GM19467 (cell line): ENCODE results near the gene ATOH8.
A peak's percentile ranks its signal among the peaks of the same experiment; 100 is the strongest.
"Not testable (repeated sequence)": the region's sequence is repeated elsewhere in the genome, so short reads cannot be mapped to it uniquely, and the experiment has no call there.

Experiments
- ATAC-seq: cut with Tn5 transposase; IDR thresholded peaks from one replicate; pipeline ENCODE4 v1.9.1; 2021; ENCODE audit warnings: mild to moderate bottlenecking, moderate library complexity; ENCODE audit not compliant: unreplicated experiment

ATOH8 gene

GRCh38 chr2:85753525-85754312 lies at the start of gene ATOH8:
Gene ATOH8 (plus strand): TSS chr2:85753991. CDS start chr2:85754190, 199 bp downstream.
- no peak for ATAC-seq

GRCh38 chr2:85704038-85704437 lies 49.8 kb upstream of the ATOH8 start:
- ATAC-seq, result no peak

- peak; percentile 62 for ATAC-seq
Observed at GRCh38 chr2:85704800-85705679, 48.8 kb upstream of the ATOH8 start.

- ATAC-seq, result no peak
Observed at GRCh38 chr2:85705680-85706039, 48.1 kb upstream of the ATOH8 start.

- no peak for ATAC-seq
Observed at GRCh38 chr2:85706063-85706462, 47.7 kb upstream of the ATOH8 start.

GRCh38 chr2:85706599-85707296 lies 47.0 kb upstream of the ATOH8 start:
- no peak for ATAC-seq

- no peak for ATAC-seq
Observed at GRCh38 chr2:85707304-85707703, 46.5 kb upstream of the ATOH8 start.

GRCh38 chr2:85708641-85709040 lies 45.1 kb upstream of the ATOH8 start:
- no peak for ATAC-seq

GRCh38 chr2:85709401-85709811 lies 44.4 kb upstream of the ATOH8 start:
- ATAC-seq, result no peak

- no peak for ATAC-seq
Observed at GRCh38 chr2:85710687-85711577, 42.9 kb upstream of the ATOH8 start.

- ATAC-seq, result no peak
Observed at GRCh38 chr2:85711578-85712060, 42.2 kb upstream of the ATOH8 start.

GRCh38 chr2:85712336-85712735 lies 41.5 kb upstream of the ATOH8 start:
- no peak for ATAC-seq

- no peak for ATAC-seq
Observed at GRCh38 chr2:85712849-85713612, 40.8 kb upstream of the ATOH8 start.

GRCh38 chr2:85713836-85714235 lies 40.0 kb upstream of the ATOH8 start:
- ATAC-seq, result no peak

- not testable (repeated sequence) for ATAC-seq
Observed at GRCh38 chr2:85714421-85714820, 39.4 kb upstream of the ATOH8 start.

GRCh38 chr2:85714841-85715240 lies 39.0 kb upstream of the ATOH8 start:
- no peak for ATAC-seq

GRCh38 chr2:85716346-85716914 lies 37.4 kb upstream of the ATOH8 start:
- ATAC-seq, result no peak

GRCh38 chr2:85717308-85718008 lies 36.3 kb upstream of the ATOH8 start:
- ATAC-seq, result no peak

GRCh38 chr2:85718009-85718391 lies 35.8 kb upstream of the ATOH8 start:
- no peak for ATAC-seq
